ENCODE measurements around the gene RLF. TPM values are rescaled to one million over a fixed set of nuclear protein-coding genes. Genes with fewer than 3 reads are reported as not detected.
"Not testable (repeated sequence)": the region's sequence is repeated elsewhere in the genome, so short reads cannot be mapped to it uniquely, and the experiment has no call there.

The RLF gene
- total and polyA plus RNA-seq, 4 donors, result 1.7 to 13.4 (median 6.3) TPM

DNA sequence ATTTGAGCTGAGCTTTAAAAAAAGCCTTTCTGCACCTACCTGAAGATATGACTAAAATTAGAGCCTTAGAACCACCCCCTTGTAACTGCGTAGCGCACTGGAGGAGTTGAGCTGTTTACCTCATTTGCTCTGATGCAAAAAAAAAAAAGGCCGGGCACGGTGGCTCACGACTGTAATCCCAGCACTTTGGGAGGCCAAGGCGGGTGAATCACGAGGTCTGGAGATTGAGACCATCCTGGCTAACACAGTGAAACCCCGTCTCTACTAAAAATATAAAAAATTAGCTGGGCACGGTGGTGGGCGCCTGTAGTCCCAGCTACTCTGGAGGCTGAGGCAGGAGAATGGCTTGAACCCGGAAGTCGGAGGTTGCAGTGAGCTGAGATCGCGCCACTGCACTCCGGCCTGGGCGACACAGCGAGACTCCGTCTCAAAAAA is 60.3 kb downstream of the RLF start:
- not testable (repeated sequence) for H3K4me3 ChIP-seq (ENCODE audit: low read depth in 1 of 3, low read length in 3 of 3); DNase-seq (ENCODE audit: low spot score); H3K4me1 ChIP-seq (ENCODE audit: control insufficient read depth in 4 of 4, insufficient read depth in 4 of 4, low read length in 3 of 4); H3K9me3 ChIP-seq (ENCODE audit: control insufficient read depth in 4 of 4, low read length in 3 of 4); H3K27ac ChIP-seq (ENCODE audit: low read depth in 1 of 2, low read length in 2 of 2); H3K9ac ChIP-seq (ENCODE audit: low read depth in 1 of 2, low read length in 2 of 2); H3K27me3 ChIP-seq (ENCODE audit: control insufficient read depth in 4 of 4, insufficient read depth in 4 of 4, low read length in 3 of 4)
- WGBS, result 98% methylated on average over 18 of the region's 18 CpGs
- H3K36me3 ChIP-seq (ENCODE audit: control insufficient read depth in 4 of 4, insufficient read depth in 3 of 4, low read depth in 1 of 4, low read length in 3 of 4), result peaks cover 2 to 15% (median 5%) of the 10 kb centered on the region in 4 donors

DNA sequence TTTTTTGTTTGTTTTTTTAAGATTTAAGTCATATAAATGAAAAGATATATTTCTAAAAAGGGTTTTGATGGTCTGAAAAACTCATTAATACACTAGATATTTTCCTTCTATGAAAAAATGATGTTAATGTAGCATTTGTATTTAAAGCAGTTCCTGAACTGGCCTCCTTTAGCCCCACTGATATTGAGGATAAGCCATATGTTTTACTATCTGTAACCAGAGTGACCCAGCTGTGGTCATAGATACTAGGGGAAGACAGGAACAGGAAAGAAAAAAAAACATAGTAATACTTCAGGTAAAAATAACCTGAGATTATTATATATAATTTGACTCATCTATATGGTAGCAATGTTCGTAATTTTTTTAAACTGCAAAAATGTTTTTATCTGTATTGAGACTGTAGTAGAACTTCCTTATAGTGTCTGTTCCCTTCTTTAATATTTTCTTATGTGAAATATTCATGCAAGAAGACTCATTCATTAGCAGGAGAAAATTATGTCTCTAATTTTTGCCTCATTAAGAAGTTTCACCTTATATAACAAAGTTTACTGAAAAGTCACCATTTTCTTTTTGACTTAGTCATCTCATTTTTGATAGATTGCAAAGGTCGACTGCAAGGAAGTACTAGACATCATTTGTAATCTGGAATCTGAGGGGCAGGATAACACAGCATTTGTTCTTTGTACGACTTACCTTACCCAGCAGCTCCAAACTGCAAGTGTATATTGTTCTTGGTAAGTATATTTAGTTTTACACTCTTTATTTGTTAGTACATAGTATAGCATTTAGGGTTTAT is 61.0 kb downstream of the RLF start:
- peaks cover 0 to 15% (median 5%) of the 10 kb centered on the region in 4 donors for H3K36me3 ChIP-seq (ENCODE audit: control insufficient read depth in 4 of 4, insufficient read depth in 3 of 4, low read depth in 1 of 4, low read length in 3 of 4)
- TF ChIP-seq, protein P1, sequence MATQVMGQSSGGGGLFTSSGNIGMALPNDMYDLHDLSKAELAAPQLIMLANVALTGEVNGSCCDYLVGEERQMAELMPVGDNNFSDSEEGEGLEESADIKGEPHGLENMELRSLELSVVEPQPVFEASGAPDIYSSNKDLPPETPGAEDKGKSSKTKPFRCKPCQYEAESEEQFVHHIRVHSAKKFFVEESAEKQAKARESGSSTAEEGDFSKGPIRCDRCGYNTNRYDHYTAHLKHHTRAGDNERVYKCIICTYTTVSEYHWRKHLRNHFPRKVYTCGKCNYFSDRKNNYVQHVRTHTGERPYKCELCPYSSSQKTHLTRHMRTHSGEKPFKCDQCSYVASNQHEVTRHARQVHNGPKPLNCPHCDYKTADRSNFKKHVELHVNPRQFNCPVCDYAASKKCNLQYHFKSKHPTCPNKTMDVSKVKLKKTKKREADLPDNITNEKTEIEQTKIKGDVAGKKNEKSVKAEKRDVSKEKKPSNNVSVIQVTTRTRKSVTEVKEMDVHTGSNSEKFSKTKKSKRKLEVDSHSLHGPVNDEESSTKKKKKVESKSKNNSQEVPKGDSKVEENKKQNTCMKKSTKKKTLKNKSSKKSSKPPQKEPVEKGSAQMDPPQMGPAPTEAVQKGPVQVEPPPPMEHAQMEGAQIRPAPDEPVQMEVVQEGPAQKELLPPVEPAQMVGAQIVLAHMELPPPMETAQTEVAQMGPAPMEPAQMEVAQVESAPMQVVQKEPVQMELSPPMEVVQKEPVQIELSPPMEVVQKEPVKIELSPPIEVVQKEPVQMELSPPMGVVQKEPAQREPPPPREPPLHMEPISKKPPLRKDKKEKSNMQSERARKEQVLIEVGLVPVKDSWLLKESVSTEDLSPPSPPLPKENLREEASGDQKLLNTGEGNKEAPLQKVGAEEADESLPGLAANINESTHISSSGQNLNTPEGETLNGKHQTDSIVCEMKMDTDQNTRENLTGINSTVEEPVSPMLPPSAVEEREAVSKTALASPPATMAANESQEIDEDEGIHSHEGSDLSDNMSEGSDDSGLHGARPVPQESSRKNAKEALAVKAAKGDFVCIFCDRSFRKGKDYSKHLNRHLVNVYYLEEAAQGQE (IDR thresholded peaks at IDR 0.05), result no peak
- TF ChIP-seq GABPA (IDR thresholded peaks at IDR 0.05 in 1 of 2, conservative IDR thresholded peaks at IDR 0.05 in 1 of 2), result no peak
- no peak for TF ChIP-seq SP1 (IDR thresholded peaks at IDR 0.05)
- no peak for TF ChIP-seq HNF4A (conservative IDR thresholded peaks at IDR 0.05)
- no peak for TF ChIP-seq FOXA2 (IDR thresholded peaks at IDR 0.05)
- TF ChIP-seq RAD21 (IDR thresholded peaks at IDR 0.05), result no peak
- TF ChIP-seq RXRA (IDR thresholded peaks at IDR 0.05), result no peak
- no peak for TF ChIP-seq JUND (IDR thresholded peaks at IDR 0.05)
- TF ChIP-seq, protein P2, sequence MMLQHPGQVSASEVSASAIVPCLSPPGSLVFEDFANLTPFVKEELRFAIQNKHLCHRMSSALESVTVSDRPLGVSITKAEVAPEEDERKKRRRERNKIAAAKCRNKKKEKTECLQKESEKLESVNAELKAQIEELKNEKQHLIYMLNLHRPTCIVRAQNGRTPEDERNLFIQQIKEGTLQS (IDR thresholded peaks at IDR 0.05), result no peak
- no peak for TF ChIP-seq YY1 (IDR thresholded peaks at IDR 0.05)
- H3K27me3 ChIP-seq (ENCODE audit: control insufficient read depth in 4 of 4, insufficient read depth in 4 of 4, low read length in 3 of 4), result no peaks in the 10 kb centered on the region
- no peaks in the 10 kb centered on the region for H3K9me3 ChIP-seq (ENCODE audit: control insufficient read depth in 4 of 4, low read length in 3 of 4)
- H3K27ac ChIP-seq (ENCODE audit: low read depth in 1 of 2, low read length in 2 of 2), result no peak overlapping the region
- no peaks in the 10 kb centered on the region for H3K4me1 ChIP-seq (ENCODE audit: control insufficient read depth in 4 of 4, insufficient read depth in 4 of 4, low read length in 3 of 4)
- H3K9ac ChIP-seq (ENCODE audit: low read depth in 1 of 2, low read length in 2 of 2), result no peak overlapping the region
- no peak for DNase-seq (ENCODE audit: low spot score)
- H3K4me3 ChIP-seq (ENCODE audit: low read depth in 1 of 3, low read length in 3 of 3), result no peak overlapping the region
- WGBS, result 84% methylated on average over 3 of the region's 3 CpGs

DNA sequence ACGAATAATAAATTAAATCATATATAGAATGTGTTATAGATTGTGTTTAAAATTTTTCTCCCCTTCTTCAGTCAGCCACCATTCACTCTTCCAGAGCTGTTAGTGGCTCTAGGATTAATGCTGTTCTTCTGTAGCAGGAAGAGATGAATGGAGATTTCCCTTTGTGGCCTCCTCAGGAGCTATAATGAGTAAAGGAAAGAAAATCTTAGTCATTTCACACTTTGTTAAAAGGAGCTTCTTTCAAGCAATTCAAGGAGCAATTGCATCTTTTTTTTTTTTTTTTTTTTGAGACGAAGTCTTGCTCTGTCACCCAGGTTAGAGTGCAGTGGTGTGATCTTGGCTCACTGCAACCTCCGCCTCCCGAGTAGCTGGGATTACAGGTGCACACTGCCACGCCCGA is 62.9 kb downstream of the RLF start:
- H3K9ac ChIP-seq (ENCODE audit: low read depth in 1 of 2, low read length in 2 of 2), result no peak overlapping the region
- no peaks in the 10 kb centered on the region for H3K9me3 ChIP-seq (ENCODE audit: control insufficient read depth in 4 of 4, low read length in 3 of 4)
- H3K27ac ChIP-seq (ENCODE audit: low read depth in 1 of 2, low read length in 2 of 2), result no peak overlapping the region
- H3K27me3 ChIP-seq (ENCODE audit: control insufficient read depth in 4 of 4, insufficient read depth in 4 of 4, low read length in 3 of 4), result no peaks in the 10 kb centered on the region
- DNase-seq (ENCODE audit: low spot score), result no peak
- H3K36me3 ChIP-seq (ENCODE audit: control insufficient read depth in 4 of 4, insufficient read depth in 3 of 4, low read depth in 1 of 4, low read length in 3 of 4), result peaks cover 0 to 15% (median 7%) of the 10 kb centered on the region in 4 donors
- no peak for TF ChIP-seq FOXA1 (IDR thresholded peaks at IDR 0.05)
- TF ChIP-seq TAF1 (conservative IDR thresholded peaks at IDR 0.05), result no peak
- TF ChIP-seq, protein P3, sequence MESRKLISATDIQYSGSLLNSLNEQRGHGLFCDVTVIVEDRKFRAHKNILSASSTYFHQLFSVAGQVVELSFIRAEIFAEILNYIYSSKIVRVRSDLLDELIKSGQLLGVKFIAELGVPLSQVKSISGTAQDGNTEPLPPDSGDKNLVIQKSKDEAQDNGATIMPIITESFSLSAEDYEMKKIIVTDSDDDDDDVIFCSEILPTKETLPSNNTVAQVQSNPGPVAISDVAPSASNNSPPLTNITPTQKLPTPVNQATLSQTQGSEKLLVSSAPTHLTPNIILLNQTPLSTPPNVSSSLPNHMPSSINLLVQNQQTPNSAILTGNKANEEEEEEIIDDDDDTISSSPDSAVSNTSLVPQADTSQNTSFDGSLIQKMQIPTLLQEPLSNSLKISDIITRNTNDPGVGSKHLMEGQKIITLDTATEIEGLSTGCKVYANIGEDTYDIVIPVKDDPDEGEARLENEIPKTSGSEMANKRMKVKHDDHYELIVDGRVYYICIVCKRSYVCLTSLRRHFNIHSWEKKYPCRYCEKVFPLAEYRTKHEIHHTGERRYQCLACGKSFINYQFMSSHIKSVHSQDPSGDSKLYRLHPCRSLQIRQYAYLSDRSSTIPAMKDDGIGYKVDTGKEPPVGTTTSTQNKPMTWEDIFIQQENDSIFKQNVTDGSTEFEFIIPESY (IDR thresholded peaks at IDR 0.05), result no peak
- TF ChIP-seq, protein P4, sequence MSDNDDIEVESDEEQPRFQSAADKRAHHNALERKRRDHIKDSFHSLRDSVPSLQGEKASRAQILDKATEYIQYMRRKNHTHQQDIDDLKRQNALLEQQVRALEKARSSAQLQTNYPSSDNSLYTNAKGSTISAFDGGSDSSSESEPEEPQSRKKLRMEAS (IDR thresholded peaks at IDR 0.05), result no peak
- TF ChIP-seq SP1 (IDR thresholded peaks at IDR 0.05), result no peak
- WGBS, result 96% methylated on average over 6 of the region's 6 CpGs
- no peaks in the 10 kb centered on the region for H3K4me1 ChIP-seq (ENCODE audit: control insufficient read depth in 4 of 4, insufficient read depth in 4 of 4, low read length in 3 of 4)
- no peak overlapping the region for H3K4me3 ChIP-seq (ENCODE audit: low read depth in 1 of 3, low read length in 3 of 3)

Data from liver (tissue), 9 donors.